Activated CD8-positive, alpha-beta memory T cell treated with anti-CD3 and anti-CD28 coated beads, Interleukin-2, amount 50 U/mL, for 24 hours (primary cell): ENCODE measurements around the gene UQCR10.
"Not testable (repeated sequence)": the region's sequence is repeated elsewhere in the genome, so short reads cannot be mapped to it uniquely, and the experiment has no call there.

Experiments used
- DNase-seq: peaks from one replicate; pipeline ENCODE4 v3.0.0-alpha.2; 2020; ENCODE audit errors: extremely low read depth

Gene UQCR10

GRCh38 chr22:29737251-29738117 is 29.7 kb upstream of the UQCR10 start:
- DNase-seq: no peak

- no peak for DNase-seq
Measured at GRCh38 chr22:29738118-29738815, 28.9 kb upstream of the UQCR10 start.

GRCh38 chr22:29739346-29739875 is 27.8 kb upstream of the UQCR10 start:
- no peak for DNase-seq

- no peak for DNase-seq
Measured at GRCh38 chr22:29740216-29740615, 27.0 kb upstream of the UQCR10 start.

- no peak for DNase-seq
Measured at GRCh38 chr22:29741926-29742325, 25.2 kb upstream of the UQCR10 start.

DNA sequence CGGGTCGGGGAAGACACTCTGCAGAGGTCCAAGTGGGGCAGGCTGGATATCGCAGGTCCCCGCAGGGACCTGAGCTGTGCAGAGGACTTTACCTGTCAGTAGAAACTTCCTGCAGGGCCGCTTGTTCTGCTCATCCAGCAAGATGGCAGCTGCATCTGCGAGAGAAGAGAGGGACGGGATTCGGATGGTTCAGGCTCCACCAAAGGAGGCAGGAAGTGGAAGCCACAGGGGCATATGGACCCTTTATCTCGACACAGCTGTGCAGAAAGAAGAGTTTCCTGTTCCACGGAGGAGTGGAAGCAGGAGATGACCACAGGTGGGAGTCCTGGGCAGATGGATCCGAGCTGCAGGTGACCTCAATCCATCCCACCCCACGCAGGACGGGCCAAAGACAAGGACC is 24.8 kb upstream of the UQCR10 start:
- DNase-seq: no peak

DNA sequence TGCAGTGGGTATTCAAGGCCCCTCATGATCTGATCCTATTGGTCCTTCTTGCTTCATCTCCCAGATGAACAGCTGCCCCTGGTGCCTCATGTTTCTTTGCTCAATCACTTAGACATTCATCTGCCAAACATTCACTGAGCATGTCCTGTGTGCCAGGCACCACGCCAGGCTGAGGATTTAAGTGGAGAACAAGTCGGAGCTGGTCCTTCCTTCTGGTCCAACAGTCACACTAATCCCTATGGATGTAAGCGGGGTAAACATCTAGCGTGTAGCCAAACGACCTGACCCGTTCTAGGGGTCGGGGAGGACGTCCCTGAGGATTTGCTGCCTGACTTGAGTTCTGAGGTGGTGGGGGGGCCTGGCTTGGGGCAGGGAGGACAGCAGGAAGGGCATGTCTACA is 22.3 kb upstream of the UQCR10 start:
- DNase-seq: no peak

GRCh38 chr22:29747832-29748231 is 19.3 kb upstream of the UQCR10 start:
- no peak for DNase-seq

DNA sequence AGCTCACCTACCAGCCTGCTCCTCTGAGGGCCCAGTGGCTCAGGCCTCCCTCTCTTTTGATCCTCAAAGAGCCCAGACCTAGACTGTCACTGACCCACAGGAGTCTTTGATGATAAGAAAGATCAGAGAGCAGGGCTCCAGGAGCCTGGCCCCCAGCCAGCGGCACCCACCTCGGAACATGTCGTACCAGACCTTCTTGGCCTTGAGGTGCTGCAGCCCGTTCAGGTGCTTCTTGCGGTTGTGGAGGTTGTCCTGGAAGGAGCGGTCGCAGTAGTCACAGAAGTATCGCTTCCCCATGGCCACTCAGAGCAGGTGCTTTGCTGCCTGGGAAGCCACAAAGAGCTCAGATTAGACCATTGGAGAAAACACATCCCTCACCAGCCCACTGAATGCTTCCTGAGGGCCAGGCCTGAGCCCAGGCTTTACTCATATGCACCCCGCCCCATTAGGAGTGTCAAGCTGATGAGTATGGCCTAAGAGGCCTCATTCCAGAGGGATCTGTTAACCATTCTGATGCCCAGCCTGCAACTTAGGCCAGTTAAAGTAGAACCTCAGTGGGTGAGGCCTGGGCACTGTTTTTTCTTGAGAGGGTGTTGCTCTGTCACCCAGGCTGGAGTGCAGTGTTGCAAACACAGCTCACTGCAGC is 18.8 kb upstream of the UQCR10 start:
- DNase-seq: no peak

GRCh38 chr22:29750029-29750428 is 17.1 kb upstream of the UQCR10 start:
- no peak for DNase-seq

DNA sequence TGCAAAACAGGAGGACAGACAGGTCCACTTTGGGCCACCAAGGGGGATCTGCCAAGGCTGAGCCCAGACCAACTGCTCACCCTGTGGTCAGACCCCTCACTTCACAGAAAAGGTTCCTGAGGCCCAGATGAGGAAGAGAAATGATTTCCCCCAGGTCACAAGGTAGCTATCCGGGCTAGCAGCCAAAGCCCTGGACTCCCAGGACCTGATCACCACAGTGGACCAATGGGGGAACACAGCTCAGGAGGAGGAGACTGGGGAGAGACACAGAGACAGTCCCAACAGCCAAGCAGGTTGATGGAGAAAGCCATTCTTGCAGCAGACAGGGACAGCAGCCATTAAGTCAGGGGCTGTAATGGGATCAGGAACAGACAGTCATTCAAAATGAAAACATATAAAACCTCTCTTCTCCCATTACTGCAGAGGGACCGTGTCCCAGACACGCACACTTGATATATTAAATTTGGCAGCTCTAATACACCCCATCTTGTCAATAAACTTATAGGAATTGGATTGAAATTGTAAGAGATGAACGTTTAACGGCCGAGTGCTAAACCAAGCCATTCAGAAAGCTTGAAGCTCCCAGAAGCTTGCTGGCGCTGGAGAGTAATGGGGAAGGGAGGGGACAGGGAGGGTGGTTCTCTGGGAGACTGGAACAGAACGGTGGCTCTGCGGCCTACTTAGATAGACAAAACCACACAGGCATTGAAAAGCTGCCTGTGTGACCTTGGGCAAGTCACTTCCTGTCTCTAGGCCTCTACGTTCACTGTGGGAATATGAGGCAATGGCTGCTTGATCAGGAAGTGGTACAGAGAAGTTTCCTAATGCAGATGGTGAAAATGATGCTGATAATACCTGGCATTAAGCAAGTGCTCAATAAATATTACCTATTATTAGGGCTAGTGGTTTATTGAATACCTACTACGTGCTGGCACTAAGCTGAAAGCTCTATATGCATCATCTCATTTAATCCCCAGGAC is 16.3 kb upstream of the UQCR10 start:
- DNase-seq: no peak

DNA sequence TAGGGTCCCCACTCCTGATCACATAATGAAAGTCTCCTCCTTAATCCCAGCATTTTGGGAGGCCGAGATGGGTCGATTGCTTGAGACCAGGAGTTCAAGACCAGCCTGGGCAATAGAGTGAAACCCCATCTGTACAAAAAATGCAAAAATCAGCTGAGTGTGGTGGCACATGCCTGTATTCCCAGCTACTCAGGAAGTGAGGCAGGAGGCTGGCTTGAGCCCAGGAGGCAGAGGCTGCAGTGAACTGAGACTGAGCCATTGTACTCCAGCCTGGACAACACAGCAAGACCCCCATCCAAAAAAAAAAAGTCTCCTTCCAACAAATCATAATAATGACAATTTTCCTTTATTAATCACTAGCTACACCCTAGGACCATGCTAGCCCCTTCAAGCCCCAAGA is 15.5 kb upstream of the UQCR10 start:
- no peak for DNase-seq

DNA sequence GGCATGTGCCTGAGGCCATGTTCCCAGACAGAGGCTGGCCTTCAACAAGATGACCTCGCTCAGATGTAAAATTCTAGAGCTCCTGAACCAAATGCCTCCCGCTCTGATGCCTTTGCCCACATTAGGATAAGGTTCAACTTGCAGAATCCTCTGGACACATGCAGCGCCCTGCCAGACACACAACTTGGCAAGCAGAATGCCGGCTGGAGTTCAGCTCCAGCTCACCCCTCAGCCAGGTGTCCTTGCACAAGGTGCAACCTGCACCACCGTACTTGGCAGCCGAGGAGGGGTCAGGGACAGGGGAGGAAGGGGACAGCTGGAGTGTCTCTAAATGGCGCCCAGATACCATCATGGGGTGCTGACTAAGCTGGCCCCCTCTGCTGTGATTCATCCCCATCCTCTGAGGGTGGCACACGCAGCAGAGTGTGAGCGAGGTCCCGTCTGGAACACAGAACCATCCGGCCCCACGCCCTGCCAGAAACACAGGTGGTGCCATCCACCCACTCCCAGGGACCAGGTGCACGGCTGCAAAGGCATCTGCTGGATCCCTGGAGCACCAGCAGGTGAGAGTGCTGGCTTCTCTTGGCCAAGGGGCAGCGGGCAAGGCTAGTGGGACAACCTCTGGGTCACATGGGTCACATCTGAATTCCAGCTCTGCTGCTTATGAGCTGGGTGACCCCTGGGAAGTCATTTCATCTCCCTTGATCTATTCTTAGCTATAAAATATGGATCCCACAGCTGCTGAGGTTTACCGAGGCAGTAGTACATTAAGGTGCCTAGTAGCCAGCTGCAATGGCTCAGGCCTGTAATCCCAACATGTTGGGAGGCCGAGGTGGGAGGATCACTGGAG is 13.1 kb upstream of the UQCR10 start:
- no peak for DNase-seq

DNA sequence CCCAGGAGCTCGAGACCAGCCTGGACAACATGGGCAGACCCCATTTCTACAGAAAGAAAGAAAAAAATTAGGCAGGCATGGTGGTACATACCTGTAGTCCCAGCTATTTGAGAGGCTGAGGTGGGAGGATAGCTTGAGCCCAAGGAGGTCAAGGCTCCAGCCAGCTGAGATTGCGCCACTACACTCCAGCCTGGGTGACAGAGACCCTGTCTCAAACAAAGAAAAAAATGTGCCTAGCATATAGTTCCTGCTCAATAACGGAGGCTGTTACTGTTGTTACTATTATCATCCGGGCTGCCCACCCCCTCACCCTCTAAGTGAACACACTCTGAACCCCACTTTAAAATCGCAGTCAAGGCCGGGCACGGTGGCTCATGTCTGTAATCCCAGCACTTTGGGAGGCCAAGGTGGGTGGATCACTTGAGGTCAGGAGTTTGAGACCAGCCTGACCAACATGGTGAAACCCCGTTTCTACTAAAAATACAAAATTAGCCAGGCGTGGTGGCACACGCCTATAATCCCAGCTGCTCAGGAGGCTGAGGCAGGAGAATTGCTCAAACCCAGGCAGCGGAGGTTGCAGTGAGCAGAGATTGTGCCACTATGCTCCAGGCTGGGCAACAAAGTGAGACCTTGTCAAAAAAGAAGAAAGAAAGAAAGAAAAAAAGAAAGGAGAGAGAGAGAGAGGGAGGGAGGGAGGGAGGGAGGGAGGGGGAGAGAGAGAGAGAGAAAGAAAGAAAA is 12.3 kb upstream of the UQCR10 start:
- DNase-seq: not testable (repeated sequence)

GRCh38 chr22:29755889-29756288 is 11.3 kb upstream of the UQCR10 start:
- no peak for DNase-seq

- no peak for DNase-seq
Measured at GRCh38 chr22:29756341-29756740, 10.8 kb upstream of the UQCR10 start.

DNA sequence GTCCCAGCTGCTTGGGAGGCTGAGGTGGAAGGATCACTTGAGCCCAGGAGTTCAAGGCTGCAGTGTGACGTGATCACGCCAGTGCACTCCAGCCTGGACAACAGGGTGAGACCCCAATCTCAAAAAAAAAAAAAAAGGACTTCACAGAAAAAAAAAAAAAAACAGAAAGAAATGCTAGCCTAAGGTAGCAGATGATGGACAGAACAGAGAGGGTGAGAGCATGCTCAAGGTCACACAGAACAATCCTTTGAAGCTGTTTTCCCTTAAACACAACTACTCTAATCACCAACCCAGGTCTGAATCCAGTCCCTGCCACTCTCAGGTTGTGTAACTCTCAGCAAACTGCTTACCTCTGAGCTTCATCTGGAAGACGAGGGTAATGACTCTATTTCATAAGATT is 10.1 kb upstream of the UQCR10 start:
- no peak for DNase-seq

DNA sequence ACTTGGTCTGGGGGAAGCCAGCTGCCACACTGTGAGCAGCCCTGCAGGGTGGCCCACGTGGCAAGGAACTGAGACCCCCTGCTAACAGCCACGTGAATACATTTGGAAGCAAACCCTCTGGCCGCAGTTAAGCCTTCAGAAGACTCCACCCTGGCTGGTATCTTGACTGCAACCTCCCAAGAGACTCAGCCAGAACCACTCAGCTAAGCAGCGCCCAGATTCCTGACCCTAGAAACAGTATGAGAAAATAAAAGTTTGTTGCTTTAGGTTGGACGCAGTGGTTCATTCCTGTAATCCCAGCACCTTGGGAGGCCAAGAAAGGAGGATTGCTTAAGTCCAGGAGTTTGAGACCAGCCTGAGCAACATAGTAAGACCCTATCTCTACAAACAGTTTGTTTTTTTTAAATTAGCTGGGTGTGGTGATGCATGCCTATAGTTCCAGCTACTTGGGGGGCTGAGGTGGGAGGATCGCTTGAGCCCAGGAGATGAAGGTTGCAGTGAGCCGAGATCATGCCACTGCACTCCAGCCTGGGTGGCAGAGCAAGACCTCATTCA is 9.0 kb upstream of the UQCR10 start:
- DNase-seq: no peak

DNA sequence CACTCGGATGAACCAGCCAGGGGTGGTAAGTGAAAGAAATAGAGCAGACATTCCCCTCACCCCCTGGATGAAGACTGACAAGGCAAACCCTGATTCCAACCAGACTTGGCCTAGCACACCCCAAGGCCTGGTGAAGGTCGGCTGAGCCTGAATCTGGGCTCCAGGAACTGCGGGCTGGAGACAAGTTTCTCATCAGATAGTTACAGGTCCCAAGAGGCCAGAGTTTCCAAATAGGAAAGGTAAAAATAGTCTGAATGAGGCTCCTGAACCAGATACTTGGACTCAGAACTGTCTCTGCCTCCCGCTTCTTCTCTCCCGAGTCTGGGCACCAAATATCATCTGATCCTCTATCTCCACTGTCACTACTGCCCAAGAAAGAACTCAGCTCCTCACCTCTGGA is 8.2 kb upstream of the UQCR10 start:
- no peak for DNase-seq
